Measurements from ENCODE around the gene UBE3D. TPM values are rescaled to one million over a fixed set of nuclear protein-coding genes. Genes with fewer than 3 reads are reported as not detected.
A peak's percentile ranks its signal among the peaks of the same experiment; 100 is the strongest.

UBE3D gene
- total RNA-seq, 1 experiment from 2014 or later, result 14.0 TPM

DNA sequence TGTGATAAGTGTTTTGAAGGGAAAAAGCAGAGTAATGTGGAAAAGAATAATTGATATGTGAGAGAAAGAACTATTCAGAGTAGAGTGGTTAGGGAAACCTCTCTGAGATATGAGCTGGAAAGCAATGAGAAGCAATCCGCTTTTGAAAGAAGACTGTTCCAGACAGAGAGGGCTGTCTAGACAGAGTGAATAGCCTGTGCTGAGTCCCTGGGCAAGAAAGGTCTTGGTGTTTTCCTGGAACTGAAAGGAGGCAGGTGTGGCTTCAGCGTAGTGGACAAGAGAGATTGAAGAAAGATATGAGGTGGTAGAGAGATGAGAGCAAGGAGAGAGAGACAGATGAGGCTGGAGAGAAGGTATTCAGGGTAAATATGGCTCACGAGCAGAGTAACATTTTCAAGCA lies 190.8 kb downstream of the UBE3D start:
- CTCF ChIA-PET, result no interaction called here
- Mint-ChIP-seq H3K4me1 (peaks cover 7% of the 10 kb centered on the region), H3K27ac (peak overlapping the region; percentile 38; the same call in 1 of the 2 replicates)

DNA sequence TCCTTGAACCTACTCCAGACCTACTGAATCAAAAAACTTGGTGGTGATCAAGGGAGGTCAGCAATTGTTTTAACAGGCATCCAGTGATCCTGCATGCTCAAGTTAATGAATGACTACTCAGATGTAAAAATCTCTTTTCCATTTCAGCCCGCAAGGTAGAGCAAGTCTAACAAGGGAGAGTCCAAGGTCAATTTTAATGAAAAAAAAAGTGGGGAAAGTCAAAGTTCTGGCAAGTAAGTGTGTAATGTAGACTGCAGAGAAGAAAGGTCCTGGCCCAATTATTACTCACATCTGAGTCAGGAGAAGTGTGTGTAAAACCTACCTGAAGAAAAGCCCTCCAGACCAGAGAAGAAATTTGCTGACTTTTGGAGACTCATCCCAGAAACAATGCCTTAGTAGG lies 193.5 kb downstream of the UBE3D start:
- no peaks in the 10 kb centered on the region for H3K27me3 Mint-ChIP-seq (ENCODE audit: low read depth)
- no peaks in the 10 kb centered on the region for H3K36me3 Mint-ChIP-seq
- TF ChIP-seq MXD4 (CRISPR knock-in tag; IDR thresholded peaks at IDR 0.05; ENCODE audit: borderline replicate concordance) (no peak), ZNF138 (CRISPR knock-in tag; conservative IDR thresholded peaks at IDR 0.05) (no peak), NFE2L1 (CRISPR knock-in tag; IDR thresholded peaks at IDR 0.05) (no peak), SMAD4 (CRISPR knock-in tag; IDR thresholded peaks at IDR 0.05) (no peak), ATF1 (CRISPR knock-in tag; IDR thresholded peaks at IDR 0.05) (no peak), GABPB1 (CRISPR knock-in tag; IDR thresholded peaks at IDR 0.05) (no peak), ZNF121 (CRISPR knock-in tag; IDR thresholded peaks at IDR 0.05) (no peak)
- TF ChIP-seq, protein P1, sequence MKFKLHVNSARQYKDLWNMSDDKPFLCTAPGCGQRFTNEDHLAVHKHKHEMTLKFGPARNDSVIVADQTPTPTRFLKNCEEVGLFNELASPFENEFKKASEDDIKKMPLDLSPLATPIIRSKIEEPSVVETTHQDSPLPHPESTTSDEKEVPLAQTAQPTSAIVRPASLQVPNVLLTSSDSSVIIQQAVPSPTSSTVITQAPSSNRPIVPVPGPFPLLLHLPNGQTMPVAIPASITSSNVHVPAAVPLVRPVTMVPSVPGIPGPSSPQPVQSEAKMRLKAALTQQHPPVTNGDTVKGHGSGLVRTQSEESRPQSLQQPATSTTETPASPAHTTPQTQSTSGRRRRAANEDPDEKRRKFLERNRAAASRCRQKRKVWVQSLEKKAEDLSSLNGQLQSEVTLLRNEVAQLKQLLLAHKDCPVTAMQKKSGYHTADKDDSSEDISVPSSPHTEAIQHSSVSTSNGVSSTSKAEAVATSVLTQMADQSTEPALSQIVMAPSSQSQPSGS (CRISPR knock-in tag; IDR thresholded peaks at IDR 0.05; ENCODE audit: borderline replicate concordance, low read depth), result no peak
- TF ChIP-seq, protein P2, sequence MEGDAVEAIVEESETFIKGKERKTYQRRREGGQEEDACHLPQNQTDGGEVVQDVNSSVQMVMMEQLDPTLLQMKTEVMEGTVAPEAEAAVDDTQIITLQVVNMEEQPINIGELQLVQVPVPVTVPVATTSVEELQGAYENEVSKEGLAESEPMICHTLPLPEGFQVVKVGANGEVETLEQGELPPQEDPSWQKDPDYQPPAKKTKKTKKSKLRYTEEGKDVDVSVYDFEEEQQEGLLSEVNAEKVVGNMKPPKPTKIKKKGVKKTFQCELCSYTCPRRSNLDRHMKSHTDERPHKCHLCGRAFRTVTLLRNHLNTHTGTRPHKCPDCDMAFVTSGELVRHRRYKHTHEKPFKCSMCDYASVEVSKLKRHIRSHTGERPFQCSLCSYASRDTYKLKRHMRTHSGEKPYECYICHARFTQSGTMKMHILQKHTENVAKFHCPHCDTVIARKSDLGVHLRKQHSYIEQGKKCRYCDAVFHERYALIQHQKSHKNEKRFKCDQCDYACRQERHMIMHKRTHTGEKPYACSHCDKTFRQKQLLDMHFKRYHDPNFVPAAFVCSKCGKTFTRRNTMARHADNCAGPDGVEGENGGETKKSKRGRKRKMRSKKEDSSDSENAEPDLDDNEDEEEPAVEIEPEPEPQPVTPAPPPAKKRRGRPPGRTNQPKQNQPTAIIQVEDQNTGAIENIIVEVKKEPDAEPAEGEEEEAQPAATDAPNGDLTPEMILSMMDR (IDR thresholded peaks at IDR 0.05), result no peak
- TF ChIP-seq, protein P3, sequence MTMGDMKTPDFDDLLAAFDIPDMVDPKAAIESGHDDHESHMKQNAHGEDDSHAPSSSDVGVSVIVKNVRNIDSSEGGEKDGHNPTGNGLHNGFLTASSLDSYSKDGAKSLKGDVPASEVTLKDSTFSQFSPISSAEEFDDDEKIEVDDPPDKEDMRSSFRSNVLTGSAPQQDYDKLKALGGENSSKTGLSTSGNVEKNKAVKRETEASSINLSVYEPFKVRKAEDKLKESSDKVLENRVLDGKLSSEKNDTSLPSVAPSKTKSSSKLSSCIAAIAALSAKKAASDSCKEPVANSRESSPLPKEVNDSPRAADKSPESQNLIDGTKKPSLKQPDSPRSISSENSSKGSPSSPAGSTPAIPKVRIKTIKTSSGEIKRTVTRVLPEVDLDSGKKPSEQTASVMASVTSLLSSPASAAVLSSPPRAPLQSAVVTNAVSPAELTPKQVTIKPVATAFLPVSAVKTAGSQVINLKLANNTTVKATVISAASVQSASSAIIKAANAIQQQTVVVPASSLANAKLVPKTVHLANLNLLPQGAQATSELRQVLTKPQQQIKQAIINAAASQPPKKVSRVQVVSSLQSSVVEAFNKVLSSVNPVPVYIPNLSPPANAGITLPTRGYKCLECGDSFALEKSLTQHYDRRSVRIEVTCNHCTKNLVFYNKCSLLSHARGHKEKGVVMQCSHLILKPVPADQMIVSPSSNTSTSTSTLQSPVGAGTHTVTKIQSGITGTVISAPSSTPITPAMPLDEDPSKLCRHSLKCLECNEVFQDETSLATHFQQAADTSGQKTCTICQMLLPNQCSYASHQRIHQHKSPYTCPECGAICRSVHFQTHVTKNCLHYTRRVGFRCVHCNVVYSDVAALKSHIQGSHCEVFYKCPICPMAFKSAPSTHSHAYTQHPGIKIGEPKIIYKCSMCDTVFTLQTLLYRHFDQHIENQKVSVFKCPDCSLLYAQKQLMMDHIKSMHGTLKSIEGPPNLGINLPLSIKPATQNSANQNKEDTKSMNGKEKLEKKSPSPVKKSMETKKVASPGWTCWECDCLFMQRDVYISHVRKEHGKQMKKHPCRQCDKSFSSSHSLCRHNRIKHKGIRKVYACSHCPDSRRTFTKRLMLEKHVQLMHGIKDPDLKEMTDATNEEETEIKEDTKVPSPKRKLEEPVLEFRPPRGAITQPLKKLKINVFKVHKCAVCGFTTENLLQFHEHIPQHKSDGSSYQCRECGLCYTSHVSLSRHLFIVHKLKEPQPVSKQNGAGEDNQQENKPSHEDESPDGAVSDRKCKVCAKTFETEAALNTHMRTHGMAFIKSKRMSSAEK (CRISPR knock-in tag; IDR thresholded peaks at IDR 0.05; ENCODE audit: borderline replicate concordance), result no peak
- CTCF ChIA-PET, result no interaction called here
- no peak overlapping the region for H3K4me3 Mint-ChIP-seq
- DNase-seq (ENCODE audit: low spot score) (no peak), ATAC-seq (no peak)
- no peaks in the 10 kb centered on the region for H3K9me3 Mint-ChIP-seq
- H3K4me1 Mint-ChIP-seq, result peaks cover 14% of the 10 kb centered on the region
- POLR2A ChIA-PET, result no interaction called here
- no peak overlapping the region for H3K27ac Mint-ChIP-seq

More for the DNA sequence above, 190.8 kb downstream of the UBE3D start:
- no peak overlapping the region for H3K4me3 Mint-ChIP-seq
- no peaks in the 10 kb centered on the region for H3K9me3 Mint-ChIP-seq
- H3K27me3 Mint-ChIP-seq (ENCODE audit: low read depth), result no peaks in the 10 kb centered on the region
- H3K36me3 Mint-ChIP-seq, result no peaks in the 10 kb centered on the region
- POLR2A ChIA-PET, result no interaction called here
- ATAC-seq (no peak), DNase-seq (ENCODE audit: low spot score) (no peak)
- TF ChIP-seq IRF2 (CRISPR knock-in tag; IDR thresholded peaks at IDR 0.05; ENCODE audit: borderline replicate concordance, low read depth), result no peak

DNA sequence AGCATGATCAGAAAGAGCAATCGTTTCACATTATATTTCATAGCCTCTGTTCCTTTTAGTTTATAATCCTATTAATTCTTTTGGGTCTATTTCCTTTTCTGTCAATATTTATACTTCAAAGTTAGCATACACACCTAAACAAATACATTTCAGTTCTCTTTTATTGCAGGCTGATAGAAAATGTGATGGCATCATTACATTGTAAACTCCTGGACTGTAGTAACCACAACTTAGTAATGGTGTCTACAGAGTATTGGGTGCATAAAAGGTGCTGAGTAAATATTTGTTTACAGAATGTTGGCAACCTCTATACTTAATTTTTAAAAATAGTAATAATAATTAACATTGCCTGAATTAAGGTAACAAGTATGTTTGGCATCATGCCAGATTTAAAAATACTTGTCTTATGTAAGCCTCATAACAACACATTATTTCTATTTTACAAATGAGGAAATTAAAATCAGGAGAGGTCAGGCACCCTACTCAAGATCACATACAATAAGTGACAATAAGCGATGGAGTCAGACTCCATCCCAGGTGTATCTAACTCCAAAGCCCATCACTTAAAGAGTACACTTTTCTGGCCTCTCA lies 195.0 kb downstream of the UBE3D start:
- Mint-ChIP-seq H3K27ac (no peak overlapping the region), H3K27me3 (ENCODE audit: low read depth) (no peaks in the 10 kb centered on the region), H3K4me3 (no peak overlapping the region), H3K9me3 (no peaks in the 10 kb centered on the region), H3K36me3 (no peaks in the 10 kb centered on the region), H3K4me1 (peaks cover 14% of the 10 kb centered on the region)
- TF ChIP-seq, protein P4, sequence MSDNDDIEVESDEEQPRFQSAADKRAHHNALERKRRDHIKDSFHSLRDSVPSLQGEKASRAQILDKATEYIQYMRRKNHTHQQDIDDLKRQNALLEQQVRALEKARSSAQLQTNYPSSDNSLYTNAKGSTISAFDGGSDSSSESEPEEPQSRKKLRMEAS (CRISPR knock-in tag; IDR thresholded peaks at IDR 0.05), result no peak
- TF ChIP-seq, protein P5, sequence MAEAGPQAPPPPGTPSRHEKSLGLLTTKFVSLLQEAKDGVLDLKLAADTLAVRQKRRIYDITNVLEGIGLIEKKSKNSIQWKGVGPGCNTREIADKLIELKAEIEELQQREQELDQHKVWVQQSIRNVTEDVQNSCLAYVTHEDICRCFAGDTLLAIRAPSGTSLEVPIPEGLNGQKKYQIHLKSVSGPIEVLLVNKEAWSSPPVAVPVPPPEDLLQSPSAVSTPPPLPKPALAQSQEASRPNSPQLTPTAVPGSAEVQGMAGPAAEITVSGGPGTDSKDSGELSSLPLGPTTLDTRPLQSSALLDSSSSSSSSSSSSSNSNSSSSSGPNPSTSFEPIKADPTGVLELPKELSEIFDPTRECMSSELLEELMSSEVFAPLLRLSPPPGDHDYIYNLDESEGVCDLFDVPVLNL (CRISPR knock-in tag; IDR thresholded peaks at IDR 0.05; ENCODE audit: borderline replicate concordance, low read depth), result no peak
- TF ChIP-seq JUN (CRISPR knock-in tag; IDR thresholded peaks at IDR 0.05) (no peak), ZNF263 (CRISPR knock-in tag; IDR thresholded peaks at IDR 0.05; ENCODE audit: low read depth) (no peak), FOXJ3 (CRISPR knock-in tag; IDR thresholded peaks at IDR 0.05; ENCODE audit: borderline replicate concordance) (no peak), NR2C2 (CRISPR knock-in tag; IDR thresholded peaks at IDR 0.05) (no peak), CREB1 (CRISPR knock-in tag; IDR thresholded peaks at IDR 0.05) (no peak)
- TF ChIP-seq, protein P6, sequence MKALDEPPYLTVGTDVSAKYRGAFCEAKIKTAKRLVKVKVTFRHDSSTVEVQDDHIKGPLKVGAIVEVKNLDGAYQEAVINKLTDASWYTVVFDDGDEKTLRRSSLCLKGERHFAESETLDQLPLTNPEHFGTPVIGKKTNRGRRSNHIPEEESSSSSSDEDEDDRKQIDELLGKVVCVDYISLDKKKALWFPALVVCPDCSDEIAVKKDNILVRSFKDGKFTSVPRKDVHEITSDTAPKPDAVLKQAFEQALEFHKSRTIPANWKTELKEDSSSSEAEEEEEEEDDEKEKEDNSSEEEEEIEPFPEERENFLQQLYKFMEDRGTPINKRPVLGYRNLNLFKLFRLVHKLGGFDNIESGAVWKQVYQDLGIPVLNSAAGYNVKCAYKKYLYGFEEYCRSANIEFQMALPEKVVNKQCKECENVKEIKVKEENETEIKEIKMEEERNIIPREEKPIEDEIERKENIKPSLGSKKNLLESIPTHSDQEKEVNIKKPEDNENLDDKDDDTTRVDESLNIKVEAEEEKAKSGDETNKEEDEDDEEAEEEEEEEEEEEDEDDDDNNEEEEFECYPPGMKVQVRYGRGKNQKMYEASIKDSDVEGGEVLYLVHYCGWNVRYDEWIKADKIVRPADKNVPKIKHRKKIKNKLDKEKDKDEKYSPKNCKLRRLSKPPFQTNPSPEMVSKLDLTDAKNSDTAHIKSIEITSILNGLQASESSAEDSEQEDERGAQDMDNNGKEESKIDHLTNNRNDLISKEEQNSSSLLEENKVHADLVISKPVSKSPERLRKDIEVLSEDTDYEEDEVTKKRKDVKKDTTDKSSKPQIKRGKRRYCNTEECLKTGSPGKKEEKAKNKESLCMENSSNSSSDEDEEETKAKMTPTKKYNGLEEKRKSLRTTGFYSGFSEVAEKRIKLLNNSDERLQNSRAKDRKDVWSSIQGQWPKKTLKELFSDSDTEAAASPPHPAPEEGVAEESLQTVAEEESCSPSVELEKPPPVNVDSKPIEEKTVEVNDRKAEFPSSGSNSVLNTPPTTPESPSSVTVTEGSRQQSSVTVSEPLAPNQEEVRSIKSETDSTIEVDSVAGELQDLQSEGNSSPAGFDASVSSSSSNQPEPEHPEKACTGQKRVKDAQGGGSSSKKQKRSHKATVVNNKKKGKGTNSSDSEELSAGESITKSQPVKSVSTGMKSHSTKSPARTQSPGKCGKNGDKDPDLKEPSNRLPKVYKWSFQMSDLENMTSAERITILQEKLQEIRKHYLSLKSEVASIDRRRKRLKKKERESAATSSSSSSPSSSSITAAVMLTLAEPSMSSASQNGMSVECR (CRISPR knock-in tag; IDR thresholded peaks at IDR 0.05; ENCODE audit: borderline replicate concordance), result no peak
- ChIA-PET CTCF (no interaction called here), POLR2A (no interaction called here)
- ATAC-seq, result no peak
- no peak for DNase-seq (ENCODE audit: low spot score)
